Hepatocyte (in vitro differentiated cells): ENCODE measurements around the gene ARL16.

Source experiments
- CTCF ChIP-seq: fragments of 200-600 bp; sonication (generic); IDR thresholded peaks from 2 replicates; pipeline ENCODE4 v1.5.1; 2016; ENCODE audit warnings: antibody characterized with exemption, mild to moderate bottlenecking; ENCODE audit not compliant: poor library complexity
- EZH2phosphoT487 ChIP-seq: fragments of 200-600 bp; sonication (generic); IDR thresholded peaks from one replicate; pipeline ENCODE4 v1.6.1; 2018; ENCODE audit warnings: antibody characterized with exemption, mild to moderate bottlenecking, low read depth, moderate library complexity; ENCODE audit not compliant: unreplicated experiment, severe bottlenecking

- TF ChIP-seq CTCF (no peak), EZH2phosphoT487 (no peak)
These were observed 20.4 kb upstream of the ARL16 start for GRCh38 chr17:81703747-81704654.
